Activated T-helper 2 cell treated with anti-CD3 and anti-CD28 coated beads, Interferon-gamma antibody, Interleukin-2, Interleukin-4, amounts not matched to agents 10 μg/mL and 5 μg/mL and 100 μg/mL, durations not matched to agents 14 hours and 24 hours and 36 hours (primary cell): ENCODE results near the gene TBX21. TPM values are rescaled to one million over a fixed set of nuclear protein-coding genes. Genes with fewer than 3 reads are reported as not detected.

Experiments
- DNase-seq: peaks from one replicate; pipeline ENCODE4 v3.0.0; 2021; ENCODE audit warnings: low spot score
- H3K27ac Mint-ChIP-seq: one replicate; pipeline ENCODE4 v1.8.0; 2021; ENCODE audit warnings: mixed read lengths
- H3K27me3 Mint-ChIP-seq: one replicate; pipeline ENCODE4 v1.8.0; 2021; ENCODE audit warnings: low read depth, mixed read lengths
- H3K36me3 Mint-ChIP-seq: one replicate; pipeline ENCODE4 v1.8.0; 2021; ENCODE audit warnings: low read depth, mixed read lengths
- H3K4me1 Mint-ChIP-seq: one replicate; pipeline ENCODE4 v1.8.0; 2021; ENCODE audit warnings: low read depth, mixed read lengths
- H3K4me3 Mint-ChIP-seq: one replicate; pipeline ENCODE4 v1.8.0; 2021; ENCODE audit warnings: low read depth, mild to moderate bottlenecking, moderate library complexity, mixed read lengths
- H3K9me3 Mint-ChIP-seq: one replicate; pipeline ENCODE4 v1.8.0; 2021; ENCODE audit warnings: mixed read lengths
- intact Hi-C: fragments of 100-400 bp; cut with micrococcal nuclease; formaldehyde crosslinking; loops from one replicate; pipeline ENCODE4 v1.15.1; 2023
- total RNA-seq: library from RNA; stranded (reverse); gene quantifications from 2 replicates; pipeline ENCODE4 v1.2.3, GENCODE V29; 2022

TBX21 gene
- total RNA-seq, 1 donor from 2014 or later, result 40.4 TPM

DNA sequence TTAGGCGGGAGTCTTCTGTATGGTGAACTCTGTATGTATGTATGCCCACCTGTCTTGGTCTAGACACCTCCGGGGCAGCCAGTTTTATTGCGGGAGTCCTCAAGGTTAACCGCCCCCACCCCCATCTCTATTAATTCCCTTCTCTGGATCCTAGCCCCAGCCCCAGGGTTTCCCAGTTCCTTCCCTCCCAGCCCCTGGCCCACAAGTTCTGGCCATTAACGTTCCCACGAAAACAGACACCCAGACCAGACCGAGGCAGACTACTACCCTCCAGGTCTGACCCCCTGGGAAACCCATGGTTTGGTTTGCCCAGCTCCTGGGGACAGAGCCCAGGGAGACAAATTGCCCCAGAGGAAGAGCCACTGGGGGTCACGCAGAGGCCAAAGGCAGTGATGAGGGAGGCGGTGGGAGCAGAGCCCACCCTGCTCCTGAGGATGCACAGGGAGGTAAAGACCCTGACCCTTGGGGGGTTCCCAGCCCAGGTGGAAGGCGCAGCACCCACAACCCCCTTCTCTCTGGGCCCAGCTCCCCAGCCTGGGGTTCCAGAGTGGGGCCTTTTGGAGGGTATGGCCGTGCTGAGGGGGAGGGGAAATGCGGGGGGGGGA lies 30.5 kb upstream of the TBX21 start:
- no peak for DNase-seq
- Mint-ChIP-seq H3K27me3 (no peaks in the 10 kb centered on the region), H3K36me3 (peaks cover 15% of the 10 kb centered on the region), H3K4me1 (peaks cover 62% of the 10 kb centered on the region), H3K4me3 (no peak overlapping the region), H3K9me3 (no peaks in the 10 kb centered on the region), H3K27ac (peak overlapping the region; percentile 58)
- intact Hi-C loops, result no loop called here

DNA sequence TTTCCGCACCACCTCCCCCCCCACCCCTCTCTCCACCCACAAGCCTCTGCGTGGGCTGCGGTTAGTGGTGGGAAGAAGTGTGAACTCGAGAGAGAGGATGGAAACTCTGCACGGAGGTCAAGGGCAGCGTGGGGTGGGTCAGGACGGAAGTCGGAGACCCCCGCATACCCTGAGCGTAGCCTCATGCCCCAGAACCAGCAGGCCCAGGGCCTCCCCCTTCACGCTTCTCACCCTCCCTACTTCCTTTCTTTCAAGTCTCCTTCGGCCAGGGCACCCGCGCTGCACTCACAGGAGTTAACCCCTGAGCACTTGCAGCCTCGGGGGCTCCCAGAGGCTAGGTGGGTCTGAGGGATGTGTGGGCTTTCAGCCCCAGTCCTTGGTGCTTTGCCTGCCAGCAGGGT lies 29.8 kb upstream of the TBX21 start:
- Mint-ChIP-seq H3K36me3 (peaks cover 15% of the 10 kb centered on the region), H3K4me3 (peak overlapping the region; percentile 50), H3K4me1 (peaks cover 64% of the 10 kb centered on the region), H3K27ac (peak overlapping the region; percentile 89), H3K27me3 (no peaks in the 10 kb centered on the region), H3K9me3 (no peaks in the 10 kb centered on the region)
- intact Hi-C loops, result no loop called here
- DNase-seq, result no peak

DNA sequence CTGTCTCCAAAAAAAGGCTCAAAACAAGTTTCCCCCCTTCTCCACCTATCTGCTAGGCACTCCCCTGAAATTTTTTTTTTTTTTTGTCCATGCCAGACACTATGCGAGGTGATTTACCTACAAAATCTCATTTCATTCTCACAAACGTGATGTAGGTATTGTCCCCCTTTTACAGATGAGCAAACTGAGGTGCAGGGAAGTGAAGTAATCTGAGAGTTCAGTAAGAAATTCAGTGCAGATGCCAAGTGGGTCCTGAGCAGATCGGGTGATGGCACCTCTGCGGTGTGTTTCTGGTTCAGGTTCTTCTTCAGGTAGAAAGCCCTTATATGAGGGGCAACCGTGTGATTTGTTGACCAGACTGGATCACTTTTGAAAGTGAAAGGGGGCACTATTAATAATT lies 29.4 kb upstream of the TBX21 start:
- peaks cover 15% of the 10 kb centered on the region for H3K36me3 Mint-ChIP-seq
- peaks cover 64% of the 10 kb centered on the region for H3K4me1 Mint-ChIP-seq
- peak overlapping the region; percentile 89 for H3K27ac Mint-ChIP-seq
- H3K27me3 Mint-ChIP-seq, result no peaks in the 10 kb centered on the region
- no peak for DNase-seq
- intact Hi-C loops, result no loop called here
- no peaks in the 10 kb centered on the region for H3K9me3 Mint-ChIP-seq
- peak overlapping the region; percentile 50 for H3K4me3 Mint-ChIP-seq

DNA sequence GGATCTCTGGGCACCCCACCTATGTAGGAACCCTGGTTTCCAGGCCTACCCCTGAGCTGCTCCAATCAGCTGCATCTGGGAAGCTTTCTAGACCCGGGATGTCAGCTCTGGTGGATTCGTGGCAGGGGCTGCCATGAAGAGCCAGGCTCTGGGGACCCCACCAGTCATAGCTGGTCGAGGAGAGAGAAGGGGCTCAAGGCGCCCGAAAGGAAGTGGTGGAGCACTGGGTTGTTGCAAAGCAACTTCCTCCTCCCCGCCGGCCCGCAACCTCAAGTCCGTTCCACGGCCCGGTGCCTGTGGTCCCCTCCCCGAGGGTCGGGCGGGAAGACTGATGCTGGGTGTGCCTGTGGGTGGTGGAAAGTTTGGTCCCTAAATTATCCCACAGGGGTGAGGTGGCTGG lies 28.9 kb upstream of the TBX21 start:
- Mint-ChIP-seq H3K4me1 (peaks cover 62% of the 10 kb centered on the region), H3K9me3 (no peaks in the 10 kb centered on the region), H3K4me3 (peak overlapping the region; percentile 50), H3K36me3 (peaks cover 15% of the 10 kb centered on the region), H3K27me3 (no peaks in the 10 kb centered on the region), H3K27ac (peak overlapping the region; percentile 89)
- intact Hi-C loops, result no loop called here
- DNase-seq, result no peak

DNA sequence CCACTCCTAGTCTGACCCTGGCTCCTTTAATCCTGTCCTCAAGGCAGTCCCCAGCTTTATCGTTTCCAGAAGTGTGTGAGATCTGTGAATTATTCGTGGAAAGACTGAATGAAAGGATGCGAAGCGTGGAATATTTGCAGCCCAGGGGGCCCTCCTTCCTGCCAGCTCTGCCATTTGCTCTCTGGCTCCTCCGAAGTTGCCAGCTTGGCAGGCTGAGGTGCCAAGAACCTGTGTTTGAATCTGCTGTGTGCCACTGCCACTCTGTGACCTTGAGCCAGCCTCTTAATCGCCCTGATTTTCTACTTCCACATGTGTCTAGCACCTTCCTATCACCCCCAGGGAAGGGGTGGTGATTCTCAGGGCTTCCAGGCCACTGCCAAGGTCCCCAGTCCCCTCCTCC lies 28.3 kb upstream of the TBX21 start:
- Mint-ChIP-seq H3K4me1 (peaks cover 62% of the 10 kb centered on the region), H3K27ac (peak overlapping the region; percentile 89), H3K4me3 (peak overlapping the region; percentile 58), H3K9me3 (no peaks in the 10 kb centered on the region), H3K27me3 (no peaks in the 10 kb centered on the region), H3K36me3 (peaks cover 12% of the 10 kb centered on the region)
- intact Hi-C loops, result loop anchor here (1.0 kb wide), 1 partner anchor 17 kb away; no protein-coding TSS in a partner anchor
- no peak for DNase-seq

DNA sequence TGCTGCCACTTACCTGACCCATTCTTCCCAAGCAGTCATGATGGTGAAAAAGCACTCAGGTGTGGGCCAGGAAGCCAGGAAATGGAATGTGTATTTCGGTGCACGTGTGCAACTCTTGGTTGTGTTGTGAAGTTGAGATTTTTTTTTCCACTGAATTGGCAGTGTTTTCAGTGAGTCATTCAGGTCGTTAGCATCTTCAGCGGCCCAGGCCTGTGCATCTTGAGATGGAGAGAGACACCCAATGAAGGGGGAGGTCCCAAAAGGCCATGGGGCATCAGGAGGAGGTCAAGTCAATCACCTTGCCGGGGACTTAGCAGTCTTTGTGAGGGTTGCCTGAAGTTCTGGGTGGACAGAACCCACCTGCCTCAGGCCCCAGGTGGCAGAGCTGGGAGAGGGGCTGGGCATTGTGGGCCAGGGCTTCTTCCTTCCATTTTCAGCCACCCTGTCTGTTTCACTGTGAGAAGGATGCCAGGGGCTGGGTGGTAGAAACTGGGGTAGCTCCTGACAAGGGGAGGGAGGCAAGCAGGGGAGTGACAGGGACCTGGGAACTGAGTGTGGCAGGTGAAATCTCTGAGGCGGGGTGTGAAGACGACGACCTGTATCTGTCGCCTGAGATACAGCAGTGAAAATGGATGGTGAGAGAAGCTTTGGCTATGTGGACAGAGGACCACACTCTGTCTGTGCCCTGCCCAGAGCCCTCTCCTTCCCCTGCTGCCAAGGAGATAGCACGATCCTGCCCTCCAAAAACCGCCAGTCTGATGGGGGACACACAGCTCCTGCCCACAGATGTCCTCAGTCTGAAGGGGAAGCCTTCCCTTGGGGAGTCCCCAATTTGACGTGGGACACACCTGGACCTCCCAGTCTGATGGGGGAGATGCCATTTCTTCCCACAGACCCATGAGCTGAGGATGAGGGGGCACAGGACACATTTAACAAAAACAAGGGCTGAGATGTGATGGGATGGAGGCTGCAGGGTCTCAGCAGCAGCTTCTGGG lies 27.2 kb upstream of the TBX21 start:
- Mint-ChIP-seq H3K4me3 (peak overlapping the region; percentile 58), H3K27me3 (no peaks in the 10 kb centered on the region), H3K9me3 (no peaks in the 10 kb centered on the region), H3K27ac (peak overlapping the region; percentile 89), H3K36me3 (peaks cover 17% of the 10 kb centered on the region), H3K4me1 (peaks cover 62% of the 10 kb centered on the region)
- DNase-seq, result no peak
- intact Hi-C loops, result loop anchor here (1.0 kb wide), 1 partner anchor 15 kb away; no protein-coding TSS in a partner anchor

DNA sequence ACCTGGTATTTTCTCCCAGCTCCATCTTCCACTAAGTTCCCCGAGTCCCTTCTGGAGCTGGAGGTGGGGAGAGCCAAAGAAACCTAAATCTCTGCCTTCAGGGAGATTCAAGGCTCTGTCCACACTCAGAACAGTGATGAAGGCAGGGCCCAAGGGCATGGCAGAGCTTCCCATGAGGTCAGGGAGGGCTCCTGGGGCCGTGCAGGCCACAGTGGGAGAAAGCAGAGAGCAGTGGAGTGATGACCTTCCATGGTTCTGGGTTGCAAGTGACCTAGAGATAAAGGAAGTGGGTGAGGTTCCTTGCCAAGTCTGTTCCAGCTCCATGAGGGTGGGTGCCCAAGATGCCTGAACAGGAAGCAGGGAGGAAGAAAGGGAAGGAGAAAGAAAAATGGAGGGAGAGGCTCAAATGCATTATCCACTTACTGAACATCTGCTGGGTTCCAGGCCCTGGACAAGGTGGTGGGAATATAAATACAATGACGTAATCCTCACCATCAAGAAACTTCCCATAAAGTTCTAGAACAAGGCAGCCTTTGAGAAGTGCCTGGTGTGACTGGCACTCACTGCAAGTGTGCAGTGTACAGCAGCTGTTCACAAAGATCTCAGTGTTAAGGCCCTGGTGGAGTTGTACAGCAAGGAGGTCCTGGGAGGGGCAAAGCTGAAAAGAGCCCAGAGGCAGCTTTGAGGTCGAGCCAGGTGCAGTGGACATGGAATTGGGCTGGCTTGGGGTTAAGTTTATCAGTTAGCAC lies 25.8 kb upstream of the TBX21 start:
- no peak for DNase-seq
- Mint-ChIP-seq H3K9me3 (no peaks in the 10 kb centered on the region), H3K36me3 (peaks cover 18% of the 10 kb centered on the region), H3K27ac (peak overlapping the region; percentile 89), H3K4me1 (peaks cover 59% of the 10 kb centered on the region), H3K27me3 (no peaks in the 10 kb centered on the region), H3K4me3 (no peak overlapping the region)
- intact Hi-C loops, result no loop called here

DNA sequence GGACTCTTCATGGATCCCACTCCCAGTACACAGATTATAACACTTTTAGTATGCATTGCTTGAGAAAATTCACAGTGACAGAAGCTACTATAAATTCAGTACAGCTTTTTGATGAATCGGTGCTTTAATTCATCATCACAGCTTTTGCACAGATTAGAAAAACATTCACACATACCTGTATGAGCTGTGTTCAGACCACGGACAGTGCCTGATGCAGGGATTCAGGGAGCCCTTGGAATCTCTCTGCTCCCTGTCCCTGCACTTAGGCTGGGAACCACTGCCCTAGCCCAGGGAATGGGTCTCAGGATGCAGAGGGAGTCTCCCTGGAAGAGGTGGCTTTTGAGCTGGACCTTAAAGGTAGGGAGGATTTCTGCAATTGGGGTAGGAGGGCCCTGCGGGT lies 25.2 kb upstream of the TBX21 start:
- intact Hi-C loops, result no loop called here
- no peaks in the 10 kb centered on the region for H3K9me3 Mint-ChIP-seq
- no peak for DNase-seq
- no peak overlapping the region for H3K4me3 Mint-ChIP-seq
- H3K4me1 Mint-ChIP-seq, result peaks cover 55% of the 10 kb centered on the region
- no peak overlapping the region for H3K27ac Mint-ChIP-seq
- no peaks in the 10 kb centered on the region for H3K27me3 Mint-ChIP-seq
- H3K36me3 Mint-ChIP-seq, result peaks cover 18% of the 10 kb centered on the region

DNA sequence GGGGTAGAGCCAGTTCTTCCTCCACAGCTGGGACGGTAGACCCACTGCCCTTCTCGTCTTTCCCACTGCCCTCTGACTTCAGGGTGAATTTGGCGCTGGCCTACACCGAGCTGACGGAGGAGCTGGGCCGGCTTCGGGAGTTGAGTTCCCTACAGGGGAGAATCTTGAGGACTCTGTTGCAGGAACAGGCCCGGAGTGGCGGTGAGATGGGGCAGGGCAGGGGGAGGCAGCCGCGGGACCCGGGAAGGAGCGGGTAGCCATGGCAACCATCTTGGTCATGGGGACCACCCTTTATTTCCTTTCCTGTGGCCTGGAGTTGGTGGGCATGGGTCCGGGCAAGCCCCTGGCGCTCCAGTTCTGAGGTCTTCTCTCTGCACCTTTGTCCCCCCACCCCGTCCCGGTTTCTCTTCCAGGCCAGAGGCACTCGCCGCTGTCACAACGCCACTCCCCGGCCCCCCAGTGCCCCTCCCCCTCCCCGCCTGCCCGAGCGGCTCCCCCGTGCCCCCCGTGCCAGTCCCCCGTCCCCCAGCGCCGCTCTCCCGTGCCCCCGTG lies 24.6 kb upstream of the TBX21 start:
- intact Hi-C loops, result no loop called here

DNA sequence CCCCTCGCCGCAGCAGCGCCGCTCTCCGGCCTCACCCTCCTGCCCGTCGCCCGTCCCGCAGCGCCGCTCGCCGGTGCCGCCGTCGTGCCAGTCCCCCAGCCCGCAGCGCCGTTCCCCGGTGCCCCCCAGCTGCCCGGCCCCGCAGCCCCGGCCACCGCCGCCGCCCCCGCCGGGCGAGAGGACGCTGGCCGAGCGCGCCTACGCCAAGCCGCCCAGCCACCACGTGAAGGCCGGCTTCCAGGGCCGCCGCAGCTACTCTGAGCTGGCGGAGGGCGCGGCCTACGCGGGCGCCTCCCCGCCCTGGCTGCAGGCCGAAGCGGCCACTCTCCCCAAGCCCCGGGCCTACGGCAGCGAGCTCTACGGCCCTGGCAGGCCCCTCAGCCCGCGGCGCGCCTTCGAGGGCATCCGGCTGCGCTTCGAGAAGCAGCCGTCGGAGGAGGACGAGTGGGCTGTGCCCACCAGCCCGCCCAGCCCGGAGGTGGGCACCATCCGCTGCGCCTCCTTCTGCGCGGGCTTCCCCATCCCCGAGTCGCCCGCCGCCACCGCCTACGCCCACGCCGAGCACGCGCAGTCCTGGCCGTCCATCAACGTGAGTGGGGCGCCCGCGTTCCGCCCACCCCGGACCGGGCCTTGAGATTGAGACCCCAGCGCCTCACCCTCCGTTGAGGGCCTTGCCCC lies 24.0 kb upstream of the TBX21 start:
- H3K4me3 Mint-ChIP-seq, result no peak overlapping the region
- DNase-seq, result no peak
- no peaks in the 10 kb centered on the region for H3K9me3 Mint-ChIP-seq
- H3K27me3 Mint-ChIP-seq, result peaks cover 3% of the 10 kb centered on the region
- H3K36me3 Mint-ChIP-seq, result peaks cover 14% of the 10 kb centered on the region
- no peak overlapping the region for H3K27ac Mint-ChIP-seq
- H3K4me1 Mint-ChIP-seq, result peaks cover 49% of the 10 kb centered on the region
- intact Hi-C loops, result no loop called here

More for the DNA sequence above, 24.6 kb upstream of the TBX21 start:
- no peaks in the 10 kb centered on the region for H3K27me3 Mint-ChIP-seq
- no peak for DNase-seq
- peaks cover 18% of the 10 kb centered on the region for H3K36me3 Mint-ChIP-seq
- no peak overlapping the region for H3K4me3 Mint-ChIP-seq
- no peaks in the 10 kb centered on the region for H3K9me3 Mint-ChIP-seq
- no peak overlapping the region for H3K27ac Mint-ChIP-seq
- H3K4me1 Mint-ChIP-seq, result peaks cover 52% of the 10 kb centered on the region

DNA sequence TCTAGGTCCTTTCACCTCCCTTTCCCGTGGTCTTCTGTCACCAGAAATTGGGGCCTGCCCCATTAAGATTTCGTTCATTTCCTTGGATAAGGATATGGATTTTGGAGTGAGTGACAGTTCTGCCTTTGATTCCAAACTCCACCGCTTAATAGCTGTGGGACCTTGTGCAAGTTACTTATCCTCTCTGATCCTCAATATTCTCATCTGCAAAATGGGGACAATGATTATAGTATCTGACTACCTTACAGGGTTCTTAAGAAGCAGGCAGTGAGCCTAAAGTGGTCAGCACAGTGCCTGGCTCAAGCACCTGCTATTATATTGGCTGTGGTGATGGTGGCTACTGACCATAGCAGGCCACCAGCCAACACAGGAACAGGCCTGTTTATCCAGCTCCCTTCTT lies 23.4 kb upstream of the TBX21 start:
- Mint-ChIP-seq H3K4me1 (peaks cover 47% of the 10 kb centered on the region), H3K4me3 (no peak overlapping the region), H3K27me3 (peaks cover 4% of the 10 kb centered on the region), H3K27ac (no peak overlapping the region), H3K9me3 (no peaks in the 10 kb centered on the region), H3K36me3 (peaks cover 12% of the 10 kb centered on the region)
- intact Hi-C loops, result no loop called here
- no peak for DNase-seq
